ENCODE measurements around the gene ELAVL2.

The ELAVL2 gene

GRCh38 chr9:23677446-23677845 is 148.6 kb downstream of the ELAVL2 start:
- no peak for DNase-seq
- Histone ChIP-seq H2BK5ac (ENCODE audit: low read depth, low read length, poor library complexity, severe bottlenecking) (no peak overlapping the region), H2AFZ (ENCODE audit: low read depth, low read length) (no peak overlapping the region), H3K9me3 (ENCODE audit: control insufficient read depth, low read length) (peaks cover 3% of the 10 kb centered on the region), H3K4me1 (ENCODE audit: control insufficient read depth, insufficient read depth, low read depth, low read length) (peaks cover under 1% of the 10 kb centered on the region), H3K4me2 (ENCODE audit: low read length, poor library complexity, severe bottlenecking) (no peak overlapping the region), H3K36me3 (ENCODE audit: control insufficient read depth in 1 of 2, insufficient read depth in 2 of 2, low read depth in 1 of 2, low read length in 2 of 2) (no peaks in the 10 kb centered on the region), H3K14ac (ENCODE audit: low read length in 2 of 2) (no peak overlapping the region), H2AK5ac (ENCODE audit: low read length, severe bottlenecking) (no peak overlapping the region), H4K8ac (ENCODE audit: low read length) (no peak overlapping the region), H3K27me3 (ENCODE audit: control insufficient read depth in 1 of 2, insufficient read depth in 1 of 2, low read length in 2 of 2) (no peaks in the 10 kb centered on the region), H3K18ac (ENCODE audit: low read depth in 1 of 2, low read length in 2 of 2) (no peak overlapping the region), H4K91ac (ENCODE audit: low read length) (no peak overlapping the region), H3K9ac (ENCODE audit: low read length) (no peak overlapping the region), H2BK120ac (ENCODE audit: low read depth, low read length) (no peak overlapping the region), H2BK12ac (ENCODE audit: low read length in 2 of 2) (no peak overlapping the region), H3K79me1 (replicated peaks; ENCODE audit: low read length, poor library complexity, severe bottlenecking) (no peaks in the 10 kb centered on the region), H3K27ac (ENCODE audit: low read length, poor library complexity, severe bottlenecking) (no peak overlapping the region), H3K4me3 (ENCODE audit: insufficient read depth in 1 of 2, low read depth in 1 of 2, low read length in 2 of 2) (no peak overlapping the region), H3K4ac (ENCODE audit: low read depth in 1 of 2, low read length in 2 of 2) (no peak overlapping the region), H2BK15ac (ENCODE audit: low read depth, poor library complexity, severe bottlenecking) (no peak overlapping the region), H3K23ac (ENCODE audit: low read length in 2 of 2) (no peak overlapping the region)
- 98% methylated on average over 1 of the region's 3 CpGs for WGBS

- Histone ChIP-seq H4K8ac (ENCODE audit: low read length) (no peak overlapping the region), H3K14ac (ENCODE audit: low read length in 2 of 2) (no peak overlapping the region), H2BK12ac (ENCODE audit: low read length in 2 of 2) (no peak overlapping the region), H3K9me3 (ENCODE audit: control insufficient read depth, low read length) (peaks cover 3% of the 10 kb centered on the region), H2AFZ (ENCODE audit: low read depth, low read length) (no peak overlapping the region), H2BK15ac (ENCODE audit: low read depth, poor library complexity, severe bottlenecking) (no peak overlapping the region), H3K4me3 (ENCODE audit: insufficient read depth in 1 of 2, low read depth in 1 of 2, low read length in 2 of 2) (no peak overlapping the region), H3K4me2 (ENCODE audit: low read length, poor library complexity, severe bottlenecking) (no peak overlapping the region), H3K4me1 (ENCODE audit: control insufficient read depth, insufficient read depth, low read depth, low read length) (no peaks in the 10 kb centered on the region), H3K23ac (ENCODE audit: low read length in 2 of 2) (no peak overlapping the region), H3K4ac (ENCODE audit: low read depth in 1 of 2, low read length in 2 of 2) (no peak overlapping the region), H3K18ac (ENCODE audit: low read depth in 1 of 2, low read length in 2 of 2) (no peak overlapping the region), H2AK5ac (ENCODE audit: low read length, severe bottlenecking) (no peak overlapping the region), H4K91ac (ENCODE audit: low read length) (no peak overlapping the region), H2BK5ac (ENCODE audit: low read depth, low read length, poor library complexity, severe bottlenecking) (no peak overlapping the region), H3K79me1 (replicated peaks; ENCODE audit: low read length, poor library complexity, severe bottlenecking) (no peaks in the 10 kb centered on the region), H2BK120ac (ENCODE audit: low read depth, low read length) (no peak overlapping the region), H3K36me3 (ENCODE audit: control insufficient read depth in 1 of 2, insufficient read depth in 2 of 2, low read depth in 1 of 2, low read length in 2 of 2) (no peaks in the 10 kb centered on the region), H3K27ac (ENCODE audit: low read length, poor library complexity, severe bottlenecking) (no peak overlapping the region), H3K27me3 (ENCODE audit: control insufficient read depth in 1 of 2, insufficient read depth in 1 of 2, low read length in 2 of 2) (no peaks in the 10 kb centered on the region), H3K9ac (ENCODE audit: low read length) (no peak overlapping the region)
- peak; percentile 16 for DNase-seq
- 78% methylated on average over 4 of the region's 6 CpGs for WGBS
Observed at GRCh38 chr9:23674016-23674585, 151.9 kb downstream of the ELAVL2 start.

GRCh38 chr9:23672151-23672550 is 153.9 kb downstream of the ELAVL2 start:
- H2BK12ac ChIP-seq (ENCODE audit: low read length in 2 of 2), result no peak overlapping the region
- H2AK5ac ChIP-seq (ENCODE audit: low read length, severe bottlenecking), result no peak overlapping the region
- no peaks in the 10 kb centered on the region for H3K79me1 ChIP-seq (replicated peaks; ENCODE audit: low read length, poor library complexity, severe bottlenecking)
- H3K36me3 ChIP-seq (ENCODE audit: control insufficient read depth in 1 of 2, insufficient read depth in 2 of 2, low read depth in 1 of 2, low read length in 2 of 2), result no peaks in the 10 kb centered on the region
- no peak overlapping the region for H3K27ac ChIP-seq (ENCODE audit: low read length, poor library complexity, severe bottlenecking)
- no peak overlapping the region for H2BK5ac ChIP-seq (ENCODE audit: low read depth, low read length, poor library complexity, severe bottlenecking)
- H3K27me3 ChIP-seq (ENCODE audit: control insufficient read depth in 1 of 2, insufficient read depth in 1 of 2, low read length in 2 of 2), result no peaks in the 10 kb centered on the region
- 97% methylated on average over 6 of the region's 6 CpGs for WGBS
- H2BK120ac ChIP-seq (ENCODE audit: low read depth, low read length), result no peak overlapping the region
- no peak overlapping the region for H3K9ac ChIP-seq (ENCODE audit: low read length)
- no peak overlapping the region for H4K91ac ChIP-seq (ENCODE audit: low read length)
- H2BK15ac ChIP-seq (ENCODE audit: low read depth, poor library complexity, severe bottlenecking), result no peak overlapping the region
- H3K4me3 ChIP-seq (ENCODE audit: insufficient read depth in 1 of 2, low read depth in 1 of 2, low read length in 2 of 2), result no peak overlapping the region
- DNase-seq, result no peak
- H3K23ac ChIP-seq (ENCODE audit: low read length in 2 of 2), result no peak overlapping the region
- H4K8ac ChIP-seq (ENCODE audit: low read length), result no peak overlapping the region
- H2AFZ ChIP-seq (ENCODE audit: low read depth, low read length), result no peak overlapping the region
- H3K4ac ChIP-seq (ENCODE audit: low read depth in 1 of 2, low read length in 2 of 2), result no peak overlapping the region
- H3K4me1 ChIP-seq (ENCODE audit: control insufficient read depth, insufficient read depth, low read depth, low read length), result no peaks in the 10 kb centered on the region
- no peak overlapping the region for H3K4me2 ChIP-seq (ENCODE audit: low read length, poor library complexity, severe bottlenecking)
- H3K14ac ChIP-seq (ENCODE audit: low read length in 2 of 2), result no peak overlapping the region
- H3K18ac ChIP-seq (ENCODE audit: low read depth in 1 of 2, low read length in 2 of 2), result no peak overlapping the region
- H3K9me3 ChIP-seq (ENCODE audit: control insufficient read depth, low read length), result peaks cover 3% of the 10 kb centered on the region

GRCh38 chr9:23669776-23670175 is 156.3 kb downstream of the ELAVL2 start:
- H3K18ac ChIP-seq (ENCODE audit: low read depth in 1 of 2, low read length in 2 of 2), result no peak overlapping the region
- H3K9me3 ChIP-seq (ENCODE audit: control insufficient read depth, low read length), result no peaks in the 10 kb centered on the region
- no peak overlapping the region for H4K91ac ChIP-seq (ENCODE audit: low read length)
- WGBS, result 90% methylated on average over 1 of the region's 1 CpG
- no peak overlapping the region for H3K4me2 ChIP-seq (ENCODE audit: low read length, poor library complexity, severe bottlenecking)
- H2BK12ac ChIP-seq (ENCODE audit: low read length in 2 of 2), result no peak overlapping the region
- H2BK15ac ChIP-seq (ENCODE audit: low read depth, poor library complexity, severe bottlenecking), result no peak overlapping the region
- H3K4me3 ChIP-seq (ENCODE audit: insufficient read depth in 1 of 2, low read depth in 1 of 2, low read length in 2 of 2), result no peak overlapping the region
- no peak overlapping the region for H2AK5ac ChIP-seq (ENCODE audit: low read length, severe bottlenecking)
- H2BK5ac ChIP-seq (ENCODE audit: low read depth, low read length, poor library complexity, severe bottlenecking), result no peak overlapping the region
- no peaks in the 10 kb centered on the region for H3K27me3 ChIP-seq (ENCODE audit: control insufficient read depth in 1 of 2, insufficient read depth in 1 of 2, low read length in 2 of 2)
- H3K36me3 ChIP-seq (ENCODE audit: control insufficient read depth in 1 of 2, insufficient read depth in 2 of 2, low read depth in 1 of 2, low read length in 2 of 2), result no peaks in the 10 kb centered on the region
- no peak overlapping the region for H2BK120ac ChIP-seq (ENCODE audit: low read depth, low read length)
- no peaks in the 10 kb centered on the region for H3K4me1 ChIP-seq (ENCODE audit: control insufficient read depth, insufficient read depth, low read depth, low read length)
- H3K9ac ChIP-seq (ENCODE audit: low read length), result no peak overlapping the region
- H3K23ac ChIP-seq (ENCODE audit: low read length in 2 of 2), result no peak overlapping the region
- no peak for DNase-seq
- H3K14ac ChIP-seq (ENCODE audit: low read length in 2 of 2), result no peak overlapping the region
- no peaks in the 10 kb centered on the region for H3K79me1 ChIP-seq (replicated peaks; ENCODE audit: low read length, poor library complexity, severe bottlenecking)
- no peak overlapping the region for H3K27ac ChIP-seq (ENCODE audit: low read length, poor library complexity, severe bottlenecking)
- H2AFZ ChIP-seq (ENCODE audit: low read depth, low read length), result no peak overlapping the region
- H4K8ac ChIP-seq (ENCODE audit: low read length), result no peak overlapping the region
- no peak overlapping the region for H3K4ac ChIP-seq (ENCODE audit: low read depth in 1 of 2, low read length in 2 of 2)
